Peyer's patch (tissue), 4 donors: Measurements from ENCODE around the gene NEURL3.

Source experiments
- POLR2A ChIP-seq, 2 donors: fragments of 450-650 bp; IDR thresholded peaks; one replicate each; pipeline ENCODE4 v1.5.1; 2017; ENCODE audit warnings: antibody characterized with exemption in 2 of 2, mild to moderate bottlenecking in 2 of 2, moderate library complexity in 2 of 2
- TF ChIP-seq, protein P1 (sequence below), 6 experiments: fragments of 450-650 bp in 4 of 6; fragments of 200-600 bp in 2 of 6; sonication (generic) in 1 of 6; IDR thresholded peaks; one replicate each; pipeline ENCODE4 v1.5.1; 2017 to 2019; ENCODE audit warnings: antibody characterized with exemption in 6 of 6, mild to moderate bottlenecking in 3 of 6, moderate library complexity in 1 of 6

- TF ChIP-seq, protein P1, sequence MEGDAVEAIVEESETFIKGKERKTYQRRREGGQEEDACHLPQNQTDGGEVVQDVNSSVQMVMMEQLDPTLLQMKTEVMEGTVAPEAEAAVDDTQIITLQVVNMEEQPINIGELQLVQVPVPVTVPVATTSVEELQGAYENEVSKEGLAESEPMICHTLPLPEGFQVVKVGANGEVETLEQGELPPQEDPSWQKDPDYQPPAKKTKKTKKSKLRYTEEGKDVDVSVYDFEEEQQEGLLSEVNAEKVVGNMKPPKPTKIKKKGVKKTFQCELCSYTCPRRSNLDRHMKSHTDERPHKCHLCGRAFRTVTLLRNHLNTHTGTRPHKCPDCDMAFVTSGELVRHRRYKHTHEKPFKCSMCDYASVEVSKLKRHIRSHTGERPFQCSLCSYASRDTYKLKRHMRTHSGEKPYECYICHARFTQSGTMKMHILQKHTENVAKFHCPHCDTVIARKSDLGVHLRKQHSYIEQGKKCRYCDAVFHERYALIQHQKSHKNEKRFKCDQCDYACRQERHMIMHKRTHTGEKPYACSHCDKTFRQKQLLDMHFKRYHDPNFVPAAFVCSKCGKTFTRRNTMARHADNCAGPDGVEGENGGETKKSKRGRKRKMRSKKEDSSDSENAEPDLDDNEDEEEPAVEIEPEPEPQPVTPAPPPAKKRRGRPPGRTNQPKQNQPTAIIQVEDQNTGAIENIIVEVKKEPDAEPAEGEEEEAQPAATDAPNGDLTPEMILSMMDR (IDR thresholded peaks at IDR 0.05), result no peak
- TF ChIP-seq POLR2A (IDR thresholded peaks at IDR 0.05), result no peak
Measured at GRCh38 chr2:96491860-96492497, 13.2 kb downstream of the NEURL3 start.
